Measurements from ENCODE around the gene C5orf46.
"Not testable (repeated sequence)": the region's sequence is repeated elsewhere in the genome, so short reads cannot be mapped to it uniquely, and the experiment has no call there.

The C5orf46 gene

GRCh38 chr5:147893820-147894219 is 12.5 kb downstream of the C5orf46 start:
- DNase-seq: no peak

- no peak for DNase-seq
Measured at GRCh38 chr5:147892696-147893296, 13.5 kb downstream of the C5orf46 start.

GRCh38 chr5:147887930-147888329 is 18.4 kb downstream of the C5orf46 start:
- DNase-seq: no peak

- DNase-seq: no peak
Measured at GRCh38 chr5:147887026-147887627, 19.2 kb downstream of the C5orf46 start.

GRCh38 chr5:147882586-147883313 is 23.6 kb downstream of the C5orf46 start:
- DNase-seq: no peak

- DNase-seq: no peak
Measured at GRCh38 chr5:147880487-147880886, 25.9 kb downstream of the C5orf46 start.

GRCh38 chr5:147879784-147880183 is 26.6 kb downstream of the C5orf46 start:
- no peak for DNase-seq

- no peak for DNase-seq
Measured at GRCh38 chr5:147878066-147878759, 28.1 kb downstream of the C5orf46 start, which contains the start of gene SCGB3A2. SCGB3A2 (plus strand) TSS chr5:147878711; CDS start chr5:147878804, 93 bp downstream.

- no peak for DNase-seq
Measured at GRCh38 chr5:147876626-147877025, 29.7 kb downstream of the C5orf46 start.

GRCh38 chr5:147876141-147876540 is 30.2 kb downstream of the C5orf46 start:
- no peak for DNase-seq

GRCh38 chr5:147874910-147875367 is 31.4 kb downstream of the C5orf46 start:
- DNase-seq: no peak

- DNase-seq: not testable (repeated sequence)
Measured at GRCh38 chr5:147874118-147874875, 32.0 kb downstream of the C5orf46 start.

- DNase-seq: not testable (repeated sequence)
Measured at GRCh38 chr5:147872744-147873435, 33.4 kb downstream of the C5orf46 start.

- not testable (repeated sequence) for DNase-seq
Measured at GRCh38 chr5:147871980-147872549, 34.3 kb downstream of the C5orf46 start.

- DNase-seq: not testable (repeated sequence)
Measured at GRCh38 chr5:147869892-147870291, 36.4 kb downstream of the C5orf46 start.

GRCh38 chr5:147869112-147869511 is 37.2 kb downstream of the C5orf46 start:
- no peak for DNase-seq

- DNase-seq: no peak
Measured at GRCh38 chr5:147863454-147864158, 42.7 kb downstream of the C5orf46 start.

- no peak for DNase-seq
Measured at GRCh38 chr5:147860641-147861025, 45.7 kb downstream of the C5orf46 start.

- no peak for DNase-seq
Measured at GRCh38 chr5:147859962-147860640, 46.2 kb downstream of the C5orf46 start.

GRCh38 chr5:147858565-147858964 is 47.8 kb downstream of the C5orf46 start:
- DNase-seq: no peak
